NCI-H2029 (cell line): ENCODE results near the gene NHSL2.

Experiments
- DNase-seq: peaks from one replicate; lab custom pipeline; 2025; lab: John Stamatoyannopoulos, UW

The NHSL2 gene

DNA sequence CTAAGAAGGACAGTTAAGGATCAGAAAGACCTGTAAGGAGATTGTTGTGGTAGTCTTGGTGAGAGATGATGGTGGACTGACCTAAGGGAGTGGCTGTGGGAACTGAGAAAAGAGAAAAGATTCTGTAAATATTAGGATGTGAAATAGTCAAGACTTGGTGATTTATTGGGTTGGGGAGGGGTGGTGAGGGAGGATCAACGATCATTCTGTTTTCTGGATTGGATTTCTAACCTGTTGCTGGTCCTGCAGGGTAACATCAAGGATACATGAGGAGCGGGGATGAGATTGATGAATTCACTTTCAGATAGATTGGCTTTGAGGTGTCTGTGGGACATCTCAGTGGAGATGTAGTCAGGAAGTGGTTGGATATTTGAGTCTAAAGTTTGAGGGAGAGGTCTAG lies 272.3 kb downstream of the NHSL2 start:
- DNase-seq, result no peak

DNA sequence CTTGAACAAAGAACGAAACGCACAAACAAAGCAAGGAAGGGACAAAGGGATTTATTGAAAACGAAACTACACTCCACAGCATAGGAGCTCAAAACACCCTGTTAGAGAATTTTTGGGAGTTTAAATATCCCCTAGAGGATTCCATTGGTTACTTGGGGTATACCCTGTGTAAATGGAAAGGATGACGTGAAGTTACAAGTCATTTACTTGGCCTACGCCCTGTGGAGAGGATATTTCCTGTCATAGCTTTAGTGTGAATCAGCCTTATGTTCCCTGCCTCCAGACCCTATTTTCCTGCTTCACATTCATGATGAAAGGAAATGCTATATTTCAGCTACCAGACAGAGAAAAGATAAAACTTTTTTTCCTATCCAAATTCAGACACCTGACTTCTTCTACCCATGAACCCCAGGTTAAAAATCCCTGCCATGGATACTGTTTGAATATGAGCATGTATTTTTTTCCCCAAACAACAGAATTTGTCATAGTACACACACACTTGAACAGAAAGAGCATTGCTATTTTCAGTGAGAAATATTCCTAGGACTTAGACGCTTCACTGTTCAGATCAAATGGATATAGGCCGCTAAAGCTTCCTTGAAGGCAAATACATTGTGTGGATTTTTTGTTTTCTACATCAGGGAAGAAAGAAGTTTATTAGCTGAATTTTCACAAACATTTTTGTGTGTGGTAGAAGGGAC lies 291.3 kb downstream of the NHSL2 start:
- no peak for DNase-seq
